ENCODE data around the gene LRRC59.
"Not testable (repeated sequence)": the region's sequence is repeated elsewhere in the genome, so short reads cannot be mapped to it uniquely, and the experiment has no call there.

The LRRC59 gene

GRCh38 chr17:50432125-50432762 lies 34.9 kb upstream of the LRRC59 start:
- peaks cover 5 to 16% of the 10 kb centered on the region in 2 donors for H3K36me3 ChIP-seq (ENCODE audit: control insufficient read depth in 2 of 2, insufficient read depth in 2 of 2, low read length in 2 of 2)
- H3K27ac ChIP-seq (ENCODE audit: low read depth in 2 of 2, low read length in 2 of 2), result no peak overlapping the region
- H3K4me3 ChIP-seq (ENCODE audit: low read length in 2 of 2), result no peak overlapping the region
- peaks cover 9 to 19% of the 10 kb centered on the region in 2 donors for H3K4me1 ChIP-seq (ENCODE audit: control insufficient read depth in 2 of 2, insufficient read depth in 2 of 2, low read length in 2 of 2)
- no peaks in the 10 kb centered on the region for H3K9me3 ChIP-seq (ENCODE audit: control insufficient read depth in 2 of 2, low read length in 2 of 2)
- no peak overlapping the region for H3K9ac ChIP-seq (ENCODE audit: low read depth in 1 of 2, low read length in 2 of 2)
- H3K27me3 ChIP-seq (ENCODE audit: control insufficient read depth in 2 of 2, insufficient read depth in 2 of 2, low read length in 2 of 2), result no peaks in the 10 kb centered on the region

- no peaks in the 10 kb centered on the region for H3K27me3 ChIP-seq (ENCODE audit: control insufficient read depth in 2 of 2, insufficient read depth in 2 of 2, low read length in 2 of 2)
- no peak overlapping the region for H3K4me3 ChIP-seq (ENCODE audit: low read length in 2 of 2)
These were observed 33.7 kb upstream of the LRRC59 start for GRCh38 chr17:50430821-50431618.

GRCh38 chr17:50429793-50430192 lies 32.5 kb upstream of the LRRC59 start:
- peaks cover 2 to 16% of the 10 kb centered on the region in 2 donors for H3K36me3 ChIP-seq (ENCODE audit: control insufficient read depth in 2 of 2, insufficient read depth in 2 of 2, low read length in 2 of 2)
- no peak overlapping the region for H3K4me3 ChIP-seq (ENCODE audit: low read length in 2 of 2)
- no peaks in the 10 kb centered on the region for H3K27me3 ChIP-seq (ENCODE audit: control insufficient read depth in 2 of 2, insufficient read depth in 2 of 2, low read length in 2 of 2)
- no peaks in the 10 kb centered on the region for H3K9me3 ChIP-seq (ENCODE audit: control insufficient read depth in 2 of 2, low read length in 2 of 2)
- H3K4me1 ChIP-seq (ENCODE audit: control insufficient read depth in 2 of 2, insufficient read depth in 2 of 2, low read length in 2 of 2), result peaks cover 25 to 37% of the 10 kb centered on the region in 2 donors
- peak overlapping the region in 1 of 2 donors; percentile 41 for H3K9ac ChIP-seq (ENCODE audit: low read depth in 1 of 2, low read length in 2 of 2)
- no peak overlapping the region for H3K27ac ChIP-seq (ENCODE audit: low read depth in 2 of 2, low read length in 2 of 2)

More at GRCh38 chr17:50430821-50431618, 33.7 kb upstream of the LRRC59 start:
- H3K27ac ChIP-seq (ENCODE audit: low read depth in 2 of 2, low read length in 2 of 2), result no peak overlapping the region
- H3K9ac ChIP-seq (ENCODE audit: low read depth in 1 of 2, low read length in 2 of 2), result no peak overlapping the region
- peaks cover 16 to 27% of the 10 kb centered on the region in 2 donors for H3K4me1 ChIP-seq (ENCODE audit: control insufficient read depth in 2 of 2, insufficient read depth in 2 of 2, low read length in 2 of 2)
- peaks cover 2 to 16% of the 10 kb centered on the region in 2 donors for H3K36me3 ChIP-seq (ENCODE audit: control insufficient read depth in 2 of 2, insufficient read depth in 2 of 2, low read length in 2 of 2)
- H3K9me3 ChIP-seq (ENCODE audit: control insufficient read depth in 2 of 2, low read length in 2 of 2), result no peaks in the 10 kb centered on the region

- H3K9ac ChIP-seq (ENCODE audit: low read depth in 1 of 2, low read length in 2 of 2), result no peak overlapping the region
- no peak overlapping the region for H3K27ac ChIP-seq (ENCODE audit: low read depth in 2 of 2, low read length in 2 of 2)
- no peaks in the 10 kb centered on the region for H3K9me3 ChIP-seq (ENCODE audit: control insufficient read depth in 2 of 2, low read length in 2 of 2)
- H3K36me3 ChIP-seq (ENCODE audit: control insufficient read depth in 2 of 2, insufficient read depth in 2 of 2, low read length in 2 of 2), result peaks cover 2 to 16% of the 10 kb centered on the region in 2 donors
- H3K4me3 ChIP-seq (ENCODE audit: low read length in 2 of 2), result peak overlapping the region in 1 of 2 donors; percentile 1
- H3K4me1 ChIP-seq (ENCODE audit: control insufficient read depth in 2 of 2, insufficient read depth in 2 of 2, low read length in 2 of 2), result peaks cover 26 to 40% of the 10 kb centered on the region in 2 donors
- H3K27me3 ChIP-seq (ENCODE audit: control insufficient read depth in 2 of 2, insufficient read depth in 2 of 2, low read length in 2 of 2), result no peaks in the 10 kb centered on the region
These were observed 31.6 kb upstream of the LRRC59 start for GRCh38 chr17:50428831-50429424.

GRCh38 chr17:50428126-50428525 lies 30.8 kb upstream of the LRRC59 start:
- Histone ChIP-seq H3K36me3 (ENCODE audit: control insufficient read depth in 2 of 2, insufficient read depth in 2 of 2, low read length in 2 of 2) (peaks cover 2 to 13% of the 10 kb centered on the region in 2 donors), H3K4me1 (ENCODE audit: control insufficient read depth in 2 of 2, insufficient read depth in 2 of 2, low read length in 2 of 2) (peaks cover 26 to 40% of the 10 kb centered on the region in 2 donors), H3K9ac (ENCODE audit: low read depth in 1 of 2, low read length in 2 of 2) (peak overlapping the region in 1 of 2 donors; percentile 21), H3K4me3 (ENCODE audit: low read length in 2 of 2) (peak overlapping the region; percentile 33 to 88)
- not testable (repeated sequence) for H3K27me3 ChIP-seq (ENCODE audit: control insufficient read depth in 2 of 2, insufficient read depth in 2 of 2, low read length in 2 of 2); H3K9me3 ChIP-seq (ENCODE audit: control insufficient read depth in 2 of 2, low read length in 2 of 2); H3K27ac ChIP-seq (ENCODE audit: low read depth in 2 of 2, low read length in 2 of 2)

GRCh38 chr17:50426814-50427787 lies 29.8 kb upstream of the LRRC59 start:
- Histone ChIP-seq H3K27me3 (ENCODE audit: control insufficient read depth in 2 of 2, insufficient read depth in 2 of 2, low read length in 2 of 2) (no peaks in the 10 kb centered on the region), H3K36me3 (ENCODE audit: control insufficient read depth in 2 of 2, insufficient read depth in 2 of 2, low read length in 2 of 2) (peaks cover under 1 to 6% of the 10 kb centered on the region in 2 donors), H3K4me1 (ENCODE audit: control insufficient read depth in 2 of 2, insufficient read depth in 2 of 2, low read length in 2 of 2) (peaks cover 26 to 40% of the 10 kb centered on the region in 2 donors), H3K4me3 (ENCODE audit: low read length in 2 of 2) (peak overlapping the region; percentile 79 to 88), H3K27ac (ENCODE audit: low read depth in 2 of 2, low read length in 2 of 2) (peak overlapping the region; percentile 82), H3K9me3 (ENCODE audit: control insufficient read depth in 2 of 2, low read length in 2 of 2) (no peaks in the 10 kb centered on the region), H3K9ac (ENCODE audit: low read depth in 1 of 2, low read length in 2 of 2) (peak overlapping the region; percentile 78 to 90)

- Histone ChIP-seq H3K9me3 (ENCODE audit: control insufficient read depth in 2 of 2, low read length in 2 of 2) (no peaks in the 10 kb centered on the region), H3K9ac (ENCODE audit: low read depth in 1 of 2, low read length in 2 of 2) (peak overlapping the region; percentile 78 to 90), H3K27me3 (ENCODE audit: control insufficient read depth in 2 of 2, insufficient read depth in 2 of 2, low read length in 2 of 2) (no peaks in the 10 kb centered on the region), H3K4me3 (ENCODE audit: low read length in 2 of 2) (peak overlapping the region; percentile 79 to 88), H3K36me3 (ENCODE audit: control insufficient read depth in 2 of 2, insufficient read depth in 2 of 2, low read length in 2 of 2) (peaks cover 0 to 2% of the 10 kb centered on the region in 2 donors), H3K4me1 (ENCODE audit: control insufficient read depth in 2 of 2, insufficient read depth in 2 of 2, low read length in 2 of 2) (peaks cover 30 to 42% of the 10 kb centered on the region in 2 donors), H3K27ac (ENCODE audit: low read depth in 2 of 2, low read length in 2 of 2) (peak overlapping the region; percentile 82)
These were observed 29.1 kb upstream of the LRRC59 start for GRCh38 chr17:50426472-50426782.

- Histone ChIP-seq H3K36me3 (ENCODE audit: control insufficient read depth in 2 of 2, insufficient read depth in 2 of 2, low read length in 2 of 2) (no peaks in the 10 kb centered on the region), H3K9me3 (ENCODE audit: control insufficient read depth in 2 of 2, low read length in 2 of 2) (no peaks in the 10 kb centered on the region), H3K27me3 (ENCODE audit: control insufficient read depth in 2 of 2, insufficient read depth in 2 of 2, low read length in 2 of 2) (no peaks in the 10 kb centered on the region), H3K4me1 (ENCODE audit: control insufficient read depth in 2 of 2, insufficient read depth in 2 of 2, low read length in 2 of 2) (peaks cover 30 to 42% of the 10 kb centered on the region in 2 donors), H3K4me3 (ENCODE audit: low read length in 2 of 2) (peak within 1 kb of the TSS; percentile 79 to 88), H3K9ac (ENCODE audit: low read depth in 1 of 2, low read length in 2 of 2) (peak within 1 kb of the TSS; percentile 80 to 90), H3K27ac (ENCODE audit: low read depth in 2 of 2, low read length in 2 of 2) (peak within 1 kb of the TSS; percentile 82)
These were observed 28.6 kb upstream of the LRRC59 start, which contains the start of gene ACSF2 for GRCh38 chr17:50425682-50426471. Gene ACSF2, plus strand, starts transcription at chr17:50426218. Its CDS starts 44 bp downstream, at chr17:50426262.

Data from mucosa of rectum (tissue), 2 donors.